ENCODE measurements around the gene BBX.

The BBX gene

GRCh38 chr3:107854733-107855132 lies 332.0 kb downstream of the BBX start:
- H3K27ac ChIP-seq (ENCODE audit: low read length) = no peak overlapping the region
- no peaks in the 10 kb centered on the region for H4K20me1 ChIP-seq (ENCODE audit: insufficient read depth, low read length)
- H2AFZ ChIP-seq (ENCODE audit: low read depth, low read length) = no peak overlapping the region
- no peak overlapping the region for H3K9ac ChIP-seq (ENCODE audit: low read depth, low read length)
- DNase-seq (no peak), ATAC-seq (ENCODE audit: insufficient read depth, low read depth) (no peak)
- no peak overlapping the region for H3K4me3 ChIP-seq (ENCODE audit: low read depth in 1 of 2, low read length in 2 of 2)
- H3K4me1 ChIP-seq (ENCODE audit: insufficient read depth, low read length) = no peaks in the 10 kb centered on the region
- H3K4me2 ChIP-seq (ENCODE audit: insufficient read depth, low read length) = no peak overlapping the region
- H3K36me3 ChIP-seq (ENCODE audit: insufficient read depth, low read length) = no peaks in the 10 kb centered on the region
- TF ChIP-seq CTCF (IDR thresholded peaks at IDR 0.05; ENCODE audit: borderline replicate concordance, extremely low read depth, low read length, poor library complexity, severe bottlenecking) (no peak), EZH2 (IDR thresholded peaks at IDR 0.05; ENCODE audit: borderline replicate concordance, low read depth, low read length, severe bottlenecking) (no peak)
- no peaks in the 10 kb centered on the region for H3K27me3 ChIP-seq (ENCODE audit: insufficient read depth, low read length, poor library complexity)
- no peaks in the 10 kb centered on the region for H3K79me2 ChIP-seq (ENCODE audit: insufficient read depth, low read length)
- no peaks in the 10 kb centered on the region for H3K9me3 ChIP-seq (ENCODE audit: insufficient read depth, low read length, severe bottlenecking)

- DNase-seq = no peak
- H3K4me1 ChIP-seq (ENCODE audit: insufficient read depth, low read length) = no peaks in the 10 kb centered on the region
- H3K27ac ChIP-seq (ENCODE audit: low read length) = no peak overlapping the region
- H3K27me3 ChIP-seq (ENCODE audit: insufficient read depth, low read length, poor library complexity) = no peaks in the 10 kb centered on the region
- no peaks in the 10 kb centered on the region for H4K20me1 ChIP-seq (ENCODE audit: insufficient read depth, low read length)
- peak; percentile 25 for TF ChIP-seq CTCF (IDR thresholded peaks at IDR 0.05; ENCODE audit: borderline replicate concordance, extremely low read depth, low read length, poor library complexity, severe bottlenecking)
- TF ChIP-seq EZH2 (IDR thresholded peaks at IDR 0.05; ENCODE audit: borderline replicate concordance, low read depth, low read length, severe bottlenecking) = no peak
- H3K79me2 ChIP-seq (ENCODE audit: insufficient read depth, low read length) = no peaks in the 10 kb centered on the region
- H3K4me2 ChIP-seq (ENCODE audit: insufficient read depth, low read length) = no peak overlapping the region
- H3K9ac ChIP-seq (ENCODE audit: low read depth, low read length) = no peak overlapping the region
- no peaks in the 10 kb centered on the region for H3K9me3 ChIP-seq (ENCODE audit: insufficient read depth, low read length, severe bottlenecking)
- no peak overlapping the region for H3K4me3 ChIP-seq (ENCODE audit: low read depth in 1 of 2, low read length in 2 of 2)
- no peak overlapping the region for H2AFZ ChIP-seq (ENCODE audit: low read depth, low read length)
- H3K36me3 ChIP-seq (ENCODE audit: insufficient read depth, low read length) = no peaks in the 10 kb centered on the region
- ATAC-seq (ENCODE audit: insufficient read depth, low read depth) = no peak
Measured at GRCh38 chr3:107855710-107856109, 332.9 kb downstream of the BBX start.

GRCh38 chr3:107857854-107858253 lies 335.1 kb downstream of the BBX start:
- H3K4me2 ChIP-seq (ENCODE audit: insufficient read depth, low read length) = no peak overlapping the region
- no peaks in the 10 kb centered on the region for H3K36me3 ChIP-seq (ENCODE audit: insufficient read depth, low read length)
- H3K27me3 ChIP-seq (ENCODE audit: insufficient read depth, low read length, poor library complexity) = no peaks in the 10 kb centered on the region
- no peak overlapping the region for H3K27ac ChIP-seq (ENCODE audit: low read length)
- H3K79me2 ChIP-seq (ENCODE audit: insufficient read depth, low read length) = no peaks in the 10 kb centered on the region
- no peaks in the 10 kb centered on the region for H3K9me3 ChIP-seq (ENCODE audit: insufficient read depth, low read length, severe bottlenecking)
- no peaks in the 10 kb centered on the region for H4K20me1 ChIP-seq (ENCODE audit: insufficient read depth, low read length)
- no peaks in the 10 kb centered on the region for H3K4me1 ChIP-seq (ENCODE audit: insufficient read depth, low read length)
- no peak overlapping the region for H3K4me3 ChIP-seq (ENCODE audit: low read depth in 1 of 2, low read length in 2 of 2)
- DNase-seq (no peak), ATAC-seq (ENCODE audit: insufficient read depth, low read depth) (no peak)
- no peak for TF ChIP-seq EZH2 (IDR thresholded peaks at IDR 0.05; ENCODE audit: borderline replicate concordance, low read depth, low read length, severe bottlenecking)
- no peak for TF ChIP-seq CTCF (IDR thresholded peaks at IDR 0.05; ENCODE audit: borderline replicate concordance, extremely low read depth, low read length, poor library complexity, severe bottlenecking)
- no peak overlapping the region for H2AFZ ChIP-seq (ENCODE audit: low read depth, low read length)
- H3K9ac ChIP-seq (ENCODE audit: low read depth, low read length) = no peak overlapping the region

GRCh38 chr3:107858876-107859275 lies 336.1 kb downstream of the BBX start:
- H2AFZ ChIP-seq (ENCODE audit: low read depth, low read length) = no peak overlapping the region
- no peaks in the 10 kb centered on the region for H3K36me3 ChIP-seq (ENCODE audit: insufficient read depth, low read length)
- no peak for TF ChIP-seq CTCF (IDR thresholded peaks at IDR 0.05; ENCODE audit: borderline replicate concordance, extremely low read depth, low read length, poor library complexity, severe bottlenecking)
- no peak for TF ChIP-seq EZH2 (IDR thresholded peaks at IDR 0.05; ENCODE audit: borderline replicate concordance, low read depth, low read length, severe bottlenecking)
- H3K4me1 ChIP-seq (ENCODE audit: insufficient read depth, low read length) = no peaks in the 10 kb centered on the region
- no peaks in the 10 kb centered on the region for H4K20me1 ChIP-seq (ENCODE audit: insufficient read depth, low read length)
- H3K4me2 ChIP-seq (ENCODE audit: insufficient read depth, low read length) = no peak overlapping the region
- no peaks in the 10 kb centered on the region for H3K27me3 ChIP-seq (ENCODE audit: insufficient read depth, low read length, poor library complexity)
- DNase-seq = no peak
- H3K4me3 ChIP-seq (ENCODE audit: low read depth in 1 of 2, low read length in 2 of 2) = no peak overlapping the region
- no peak overlapping the region for H3K27ac ChIP-seq (ENCODE audit: low read length)
- H3K9me3 ChIP-seq (ENCODE audit: insufficient read depth, low read length, severe bottlenecking) = no peaks in the 10 kb centered on the region
- H3K9ac ChIP-seq (ENCODE audit: low read depth, low read length) = no peak overlapping the region
- no peak for ATAC-seq (ENCODE audit: insufficient read depth, low read depth)
- no peaks in the 10 kb centered on the region for H3K79me2 ChIP-seq (ENCODE audit: insufficient read depth, low read length)

Data from DND-41 (cell line).